Activated CD4-positive, CD25-positive, alpha-beta regulatory T cell treated with anti-CD3 and anti-CD28 coated beads, Interleukin-2, amount 50 U/mL, for 16 hours (primary cell): Measurements from ENCODE around the gene CASTOR1.

ENCODE experiments used
- DNase-seq: peaks from one replicate; pipeline ENCODE4 v3.0.0-alpha.2; 2020; ENCODE audit warnings: low read depth, low spot score

Gene CASTOR1

GRCh38 chr22:30265131-30265720 is 24.1 kb downstream of the CASTOR1 start:
- DNase-seq, result no peak

DNA sequence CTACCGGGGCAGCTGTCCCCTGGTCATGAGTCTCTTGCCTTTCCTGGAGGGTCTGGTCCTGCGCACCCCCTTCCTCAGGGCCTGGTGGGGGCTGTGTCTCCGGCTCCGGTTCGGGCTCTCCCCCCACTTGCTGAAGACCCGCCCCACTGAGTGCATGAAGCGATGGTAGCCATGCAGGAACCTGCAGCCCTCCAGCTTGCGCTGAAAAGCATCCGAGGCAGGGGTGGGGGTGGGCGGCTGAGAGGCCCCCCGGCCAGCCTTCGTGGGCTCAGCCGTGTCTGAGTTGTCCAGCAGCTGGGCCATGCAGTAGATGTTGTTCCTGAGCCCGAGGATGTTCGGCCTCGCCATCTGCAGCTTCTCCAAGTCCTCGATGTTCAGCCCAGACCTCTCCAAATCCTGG is 25.4 kb downstream of the CASTOR1 start:
- DNase-seq, result no peak

DNA sequence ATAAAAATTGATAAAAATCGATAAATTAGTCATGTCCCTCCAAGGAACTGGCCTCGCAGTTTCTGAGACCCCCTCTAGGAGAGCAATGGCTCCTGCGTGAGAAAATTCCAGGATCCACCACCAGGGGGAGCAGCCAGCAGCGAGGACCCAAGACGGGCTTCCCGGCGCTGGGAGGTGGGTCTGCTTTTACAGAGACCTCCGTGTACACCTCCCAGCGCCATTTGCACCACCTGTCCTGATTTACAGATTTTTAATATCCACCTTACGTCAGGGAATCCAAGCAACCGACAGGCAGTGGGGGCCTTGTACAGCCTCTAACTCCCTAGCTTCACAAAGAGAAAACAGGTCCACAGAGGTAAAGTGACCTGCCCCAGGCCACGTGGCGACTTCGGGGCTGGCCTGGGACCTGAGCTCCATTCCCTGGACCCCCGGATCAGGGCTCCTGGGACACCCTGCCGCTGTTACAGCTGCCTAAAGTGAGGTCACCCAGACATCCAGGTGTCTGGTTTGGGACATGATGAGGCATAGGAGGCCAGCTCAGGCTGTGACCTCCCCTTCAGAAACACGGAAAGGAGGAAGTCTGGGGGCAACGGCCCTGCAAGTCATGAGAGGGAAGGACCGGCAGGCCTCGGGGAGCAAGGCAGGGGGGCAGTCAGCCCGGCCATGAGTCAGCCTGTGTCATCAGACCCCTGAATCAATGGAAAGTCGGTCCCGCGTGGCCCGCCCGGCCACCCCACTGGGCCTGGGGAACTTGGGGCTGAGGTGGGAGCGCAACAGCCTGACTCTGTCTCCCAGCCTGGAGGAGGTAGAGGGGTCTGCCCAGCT is 26.2 kb downstream of the CASTOR1 start:
- peak; percentile 59 for DNase-seq

DNA sequence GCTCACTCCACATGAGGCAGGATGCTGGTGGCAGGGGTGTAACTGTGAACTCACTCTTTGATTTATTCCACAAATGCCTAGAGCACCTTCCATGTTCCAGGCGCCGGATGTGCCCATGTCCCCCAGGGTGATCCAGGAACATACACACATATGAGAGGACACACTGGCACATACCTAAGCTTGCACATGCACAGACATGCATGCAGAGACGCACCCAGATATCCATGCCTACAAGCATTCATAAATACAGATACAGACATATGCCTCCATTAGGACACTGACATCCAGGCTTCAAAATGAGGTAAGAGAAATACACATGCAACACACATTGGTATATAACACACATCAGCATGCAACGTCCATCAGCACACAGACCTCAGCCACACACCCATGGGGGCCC is 27.2 kb downstream of the CASTOR1 start:
- no peak for DNase-seq

DNA sequence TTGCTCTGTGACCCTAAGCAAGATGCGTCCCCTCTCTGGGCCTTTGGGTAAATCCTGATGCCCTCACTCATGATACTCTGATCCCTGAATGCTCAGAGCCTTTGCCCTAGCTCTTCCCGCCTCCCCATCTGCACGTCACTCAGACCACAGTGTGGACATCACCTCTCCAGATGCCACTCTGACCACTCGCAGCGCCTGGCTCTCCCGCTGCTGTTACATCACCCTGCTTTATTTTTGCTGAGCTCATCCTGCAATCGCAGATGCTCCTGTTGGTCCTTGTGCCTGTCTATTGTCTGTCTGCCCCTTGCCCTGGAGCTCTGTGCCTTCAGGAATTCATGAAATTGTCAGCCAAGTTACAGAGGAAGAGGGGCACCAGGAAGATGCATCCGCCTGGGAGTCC is 28.2 kb downstream of the CASTOR1 start:
- no peak for DNase-seq

- no peak for DNase-seq
These were observed 28.6 kb downstream of the CASTOR1 start for GRCh38 chr22:30260682-30261081.

GRCh38 chr22:30260276-30260675 is 29.0 kb downstream of the CASTOR1 start:
- no peak for DNase-seq

GRCh38 chr22:30254314-30254713 is 35.0 kb downstream of the CASTOR1 start:
- no peak for DNase-seq

DNA sequence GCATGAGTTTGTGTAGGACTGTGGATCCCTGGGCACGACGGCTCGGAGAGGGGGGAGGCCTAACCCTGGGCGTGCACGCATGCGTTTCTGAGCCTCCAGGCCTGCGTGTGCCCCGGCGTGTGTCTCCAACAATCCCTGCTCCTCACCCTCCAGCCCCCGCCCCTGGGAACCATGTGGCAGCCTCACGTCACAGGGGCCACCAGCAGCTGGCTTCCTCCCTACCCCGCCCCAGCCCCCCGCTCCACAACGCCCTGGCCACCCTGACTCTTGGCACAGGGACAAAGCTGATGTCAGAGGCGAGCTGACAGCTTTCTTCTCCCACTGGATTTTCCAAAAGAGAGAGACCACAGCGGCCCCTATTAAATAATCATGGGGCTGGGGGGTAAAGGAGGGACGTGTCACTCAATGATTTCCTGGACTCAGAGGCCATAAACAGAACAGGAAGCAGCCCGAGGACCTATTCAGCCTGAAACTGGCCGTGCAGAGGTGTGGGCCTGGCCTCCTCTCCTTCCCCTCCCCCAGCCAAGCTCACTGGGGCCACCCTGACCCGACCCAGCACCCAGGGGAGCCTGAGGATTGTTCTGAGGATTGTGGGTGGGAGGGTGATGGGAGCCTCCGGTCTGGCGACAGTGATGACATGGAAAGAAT is 36.0 kb downstream of the CASTOR1 start:
- DNase-seq, result no peak

GRCh38 chr22:30252411-30253204 is 36.7 kb downstream of the CASTOR1 start:
- no peak for DNase-seq

- no peak for DNase-seq
These were observed 37.6 kb downstream of the CASTOR1 start for GRCh38 chr22:30251711-30252110.

GRCh38 chr22:30250661-30251267 is 38.5 kb downstream of the CASTOR1 start:
- no peak for DNase-seq

DNA sequence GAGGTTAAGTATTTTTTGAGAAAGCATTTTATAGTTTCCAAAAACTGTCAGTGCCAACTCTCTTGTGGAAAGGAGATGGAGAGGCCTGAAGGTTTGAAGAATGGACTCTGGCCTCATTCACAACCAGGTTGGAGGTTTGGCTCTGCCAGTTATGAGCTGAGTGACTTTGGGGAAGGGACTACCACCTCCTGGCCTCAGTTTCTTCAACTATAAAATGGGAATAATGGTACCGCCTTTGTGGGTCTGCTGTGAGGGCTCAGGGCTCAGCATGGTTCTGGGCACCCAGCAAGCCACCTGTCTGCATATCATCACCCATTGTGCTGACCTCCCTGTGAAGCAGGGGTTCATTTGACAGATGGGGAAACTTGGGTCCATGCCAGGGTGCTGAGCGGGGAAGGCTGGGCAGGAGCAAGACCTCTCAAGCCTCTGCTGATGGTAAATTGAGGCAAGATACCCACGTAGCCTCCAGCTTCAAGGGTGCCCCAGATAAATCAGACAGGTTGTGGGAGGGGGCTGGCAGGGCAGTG is 39.2 kb downstream of the CASTOR1 start:
- no peak for DNase-seq

DNA sequence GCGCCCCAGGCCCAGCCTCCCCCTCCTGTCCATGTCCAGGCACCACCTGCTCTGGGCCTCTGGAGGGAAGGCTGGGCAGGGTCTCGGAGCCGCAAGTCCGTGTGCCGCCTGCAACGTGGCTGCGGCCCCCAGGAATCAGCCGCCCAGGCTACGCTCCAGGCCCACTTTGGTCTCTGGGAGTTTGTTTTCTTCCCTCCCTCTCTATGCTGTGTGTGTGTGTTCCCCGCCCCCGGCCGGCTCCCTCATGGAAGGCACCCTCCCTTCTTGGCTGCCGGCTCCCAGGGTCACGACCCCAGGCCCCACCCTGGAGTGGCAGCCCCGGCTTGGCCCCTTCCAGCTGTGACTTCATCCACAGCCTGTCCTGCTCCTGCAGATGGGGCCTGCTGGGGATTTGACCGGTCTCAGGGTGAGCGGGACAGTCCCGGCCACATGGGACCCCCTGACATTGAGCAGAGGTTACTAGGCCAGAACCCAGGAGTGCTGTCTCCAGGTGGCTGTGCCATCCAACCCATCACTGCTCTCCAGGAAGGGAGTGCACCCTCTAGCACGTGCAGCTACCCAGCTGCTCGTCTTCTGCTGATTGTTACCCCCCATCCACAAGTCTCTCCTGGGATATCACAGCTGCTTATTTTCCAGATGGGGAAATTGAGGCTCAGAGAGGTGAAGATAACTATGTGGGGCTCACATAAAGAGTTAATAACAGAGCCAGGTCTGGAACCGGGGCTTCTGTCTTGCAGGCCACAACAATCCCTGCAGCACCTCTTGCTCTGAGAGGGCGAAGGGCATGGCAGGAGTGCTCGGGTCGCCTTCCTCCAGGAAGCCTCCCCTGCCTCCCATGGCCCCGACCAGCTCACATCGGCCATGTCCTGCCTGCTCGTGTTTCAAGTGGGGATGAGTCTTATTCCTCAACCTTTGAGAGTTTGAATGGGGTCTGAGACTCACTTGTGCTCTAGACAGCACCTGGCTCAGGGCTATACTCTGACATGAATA is 40.0 kb downstream of the CASTOR1 start:
- no peak for DNase-seq

GRCh38 chr22:30248484-30248883 is 40.8 kb downstream of the CASTOR1 start:
- no peak for DNase-seq

- no peak for DNase-seq
These were observed 41.3 kb downstream of the CASTOR1 start for GRCh38 chr22:30247974-30248373.

GRCh38 chr22:30247561-30247960 is 41.7 kb downstream of the CASTOR1 start:
- DNase-seq, result no peak

GRCh38 chr22:30246814-30247376 is 42.4 kb downstream of the CASTOR1 start:
- DNase-seq, result no peak

GRCh38 chr22:30245985-30246813 is 43.1 kb downstream of the CASTOR1 start, which contains the start of gene LIF:
Gene LIF (minus strand): TSS chr22:30246759. CDS start chr22:30246695, 64 bp downstream.
- no peak for DNase-seq
